ENCODE data around the gene CYP2A6. TPM values are rescaled to one million over a fixed set of nuclear protein-coding genes. Genes with fewer than 3 reads are reported as not detected.
"Not testable (repeated sequence)": the region's sequence is repeated elsewhere in the genome, so short reads cannot be mapped to it uniquely, and the experiment has no call there.

The CYP2A6 gene
- total RNA-seq, 2 experiments from 2014 or later = not detected

DNA sequence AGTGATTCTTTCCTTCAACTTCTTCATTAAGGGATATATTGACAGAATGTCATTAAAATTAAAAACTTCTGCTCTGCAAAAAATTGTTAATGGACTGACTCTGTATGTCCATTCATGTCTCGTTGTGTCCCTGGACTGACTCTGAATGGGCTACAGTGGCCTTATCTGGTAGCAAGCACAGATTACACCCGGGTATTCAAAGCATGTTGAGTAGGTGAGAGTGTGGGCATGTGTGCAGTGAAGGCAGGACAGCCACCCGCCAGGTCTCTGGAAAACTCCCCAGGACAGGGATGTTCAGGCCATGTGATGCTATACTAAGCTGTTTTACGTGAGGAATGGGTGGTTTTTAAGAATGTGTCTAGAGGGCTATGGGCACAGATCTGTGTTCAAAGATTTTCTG, 24.6 kb upstream of the CYP2A6 start:
- ATAC-seq; POLR2A ChIA-PET; DNase-seq; H3K9me3 Mint-ChIP-seq (ENCODE audit: low read depth); H3K36me3 Mint-ChIP-seq (ENCODE audit: low read depth); H3K4me1 Mint-ChIP-seq: not testable (repeated sequence)
- CTCF ChIA-PET = interaction anchor here (1.0 kb wide), 1 partner anchor 269 kb away, joined by 3 read pairs; no protein-coding TSS in a partner anchor
- peaks cover 29% of the 10 kb centered on the region for H3K27me3 Mint-ChIP-seq
- peak overlapping the region; percentile 55 for H3K4me3 Mint-ChIP-seq
- H3K27ac Mint-ChIP-seq = peak overlapping the region; percentile 72
- intact Hi-C loops (cut with DNase I, micrococcal nuclease) = loop anchor here (1.0 to 5.0 kb wide), 3 partner anchors 32 to 185 kb away; partner anchors contain the start of gene NUMBL (in 1 of the 2)

DNA sequence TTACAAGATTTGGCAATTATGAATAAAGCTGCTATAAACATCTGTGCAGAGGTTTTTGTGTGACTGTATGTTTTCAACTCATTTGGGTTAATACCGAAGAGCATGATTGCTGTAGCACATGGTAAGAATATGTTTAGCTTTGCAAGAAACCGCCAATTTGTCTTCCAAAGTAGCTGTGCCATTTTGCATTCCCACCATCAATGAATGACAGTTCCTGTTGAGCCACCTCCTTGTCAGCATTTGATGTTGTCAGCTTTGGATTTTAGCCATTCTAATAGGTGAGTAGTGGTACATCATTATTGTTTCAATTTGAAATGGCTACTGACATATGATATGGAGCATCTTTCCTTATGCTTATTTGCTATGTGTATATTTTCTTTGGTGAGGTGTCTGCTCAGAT, 23.6 kb upstream of the CYP2A6 start:
- ATAC-seq; H3K36me3 Mint-ChIP-seq (ENCODE audit: low read depth); H3K9me3 Mint-ChIP-seq (ENCODE audit: low read depth); POLR2A ChIA-PET; intact Hi-C loops (cut with DNase I, micrococcal nuclease); H3K4me3 Mint-ChIP-seq; H3K4me1 Mint-ChIP-seq; H3K27ac Mint-ChIP-seq; CTCF ChIA-PET; DNase-seq: not testable (repeated sequence)
- H3K27me3 Mint-ChIP-seq = peaks cover 19% of the 10 kb centered on the region

DNA sequence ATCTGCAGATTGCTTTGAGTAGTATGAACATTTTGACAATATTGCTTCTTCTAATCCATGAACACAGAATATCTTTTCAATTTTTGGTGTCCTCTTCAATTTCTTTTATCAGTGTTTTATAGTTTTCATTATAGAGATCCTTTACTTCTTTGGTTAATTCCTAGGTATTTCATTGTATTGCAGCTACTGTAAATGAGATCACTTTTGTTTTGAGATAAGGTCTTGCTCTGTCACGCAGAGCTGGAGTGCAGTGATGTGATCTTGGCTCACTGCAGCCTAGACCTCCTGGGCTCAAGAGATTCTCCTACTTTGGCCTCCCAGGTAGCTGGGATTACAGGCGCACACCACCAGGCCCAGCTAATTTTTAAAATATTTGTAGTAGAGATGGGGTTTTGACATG, 22.0 kb upstream of the CYP2A6 start:
- Mint-ChIP-seq H3K36me3 (ENCODE audit: low read depth) (no peaks in the 10 kb centered on the region), H3K27me3 (peaks cover 14% of the 10 kb centered on the region), H3K27ac (no peak overlapping the region), H3K4me1 (peaks cover 9% of the 10 kb centered on the region), H3K4me3 (no peak overlapping the region), H3K9me3 (ENCODE audit: low read depth) (no peaks in the 10 kb centered on the region)
- CTCF ChIA-PET = interaction anchor here (1.2 kb wide), 1 partner anchor 34 kb away, joined by 3 read pairs; no protein-coding TSS in a partner anchor
- intact Hi-C loops (cut with DNase I, micrococcal nuclease) = no loop called here
- POLR2A ChIA-PET = no interaction called here
- no peak for DNase-seq
- ATAC-seq = no peak

DNA sequence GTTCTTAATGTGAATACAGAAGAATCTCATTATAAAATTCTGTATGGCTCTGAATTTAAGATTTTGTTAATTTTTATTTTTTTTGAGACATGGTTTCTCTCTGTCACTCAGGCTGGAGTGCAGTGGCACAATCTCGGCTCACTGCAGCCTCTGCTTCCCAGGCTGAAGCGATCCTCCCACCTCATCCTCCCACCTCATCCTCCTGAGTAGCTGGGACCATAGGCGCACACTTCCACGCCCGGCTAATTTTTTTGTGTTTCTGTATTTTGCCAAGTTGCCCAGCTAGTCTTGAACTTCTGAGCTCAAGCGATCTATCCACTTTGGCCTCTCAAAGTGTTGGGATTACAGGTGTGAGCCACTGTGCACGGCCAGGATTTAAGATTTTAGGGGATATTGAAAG, 17.5 kb upstream of the CYP2A6 start:
- no peaks in the 10 kb centered on the region for H3K36me3 Mint-ChIP-seq (ENCODE audit: low read depth)
- CTCF ChIA-PET = no interaction called here
- ATAC-seq = no peak

GRCh38 chr19:40864739-40865496, 14.7 kb upstream of the CYP2A6 start:
- H3K4me3 Mint-ChIP-seq; CTCF ChIA-PET; H3K4me1 Mint-ChIP-seq; ATAC-seq; POLR2A ChIA-PET; DNase-seq; intact Hi-C loops (cut with DNase I, micrococcal nuclease); H3K36me3 Mint-ChIP-seq (ENCODE audit: low read depth); H3K9me3 Mint-ChIP-seq (ENCODE audit: low read depth); H3K27ac Mint-ChIP-seq: not testable (repeated sequence)
- H3K27me3 Mint-ChIP-seq = peaks cover 10% of the 10 kb centered on the region

More for the DNA sequence above, 17.5 kb upstream of the CYP2A6 start:
- Mint-ChIP-seq H3K4me1 (no peaks in the 10 kb centered on the region), H3K4me3 (no peak overlapping the region), H3K27me3 (peaks cover 15% of the 10 kb centered on the region), H3K9me3 (ENCODE audit: low read depth) (no peaks in the 10 kb centered on the region), H3K27ac (no peak overlapping the region)
- intact Hi-C loops (cut with DNase I, micrococcal nuclease) = no loop called here
- no peak for DNase-seq
- POLR2A ChIA-PET = no interaction called here

DNA sequence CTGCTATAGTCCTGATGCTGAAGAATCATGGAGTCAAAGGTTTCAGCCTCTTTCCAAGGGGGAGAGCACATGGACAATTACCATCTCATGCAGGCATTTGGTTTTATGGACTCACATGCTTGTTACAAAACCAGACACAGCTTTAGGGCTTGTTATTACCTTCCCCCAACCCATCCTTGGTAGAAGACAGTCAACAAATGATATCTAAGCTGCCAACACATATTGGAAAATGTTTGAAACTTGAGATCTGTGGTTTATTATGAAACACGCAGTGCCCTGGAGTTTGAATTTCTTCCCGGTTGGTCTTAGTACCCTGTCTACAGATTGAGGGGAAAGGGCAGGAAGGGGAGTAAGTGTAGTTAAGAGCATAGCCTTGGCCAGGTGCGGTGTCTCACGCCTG, 12.5 kb upstream of the CYP2A6 start:
- intact Hi-C loops (cut with DNase I, micrococcal nuclease) = no loop called here
- Mint-ChIP-seq H3K27ac (no peak overlapping the region), H3K4me1 (no peaks in the 10 kb centered on the region)

GRCh38 chr19:40862333-40862732, 12.1 kb upstream of the CYP2A6 start:
- intact Hi-C loops (cut with DNase I, micrococcal nuclease) = no loop called here

More for the DNA sequence above, 12.5 kb upstream of the CYP2A6 start:
- no peak for DNase-seq
- CTCF ChIA-PET = interaction anchor here (0.5 kb wide), 1 partner anchor 114 kb away, joined by 3 read pairs; no protein-coding TSS in a partner anchor
- Mint-ChIP-seq H3K9me3 (ENCODE audit: low read depth) (no peaks in the 10 kb centered on the region), H3K27me3 (peaks cover 10% of the 10 kb centered on the region), H3K4me3 (no peak overlapping the region), H3K36me3 (ENCODE audit: low read depth) (no peaks in the 10 kb centered on the region)
- ATAC-seq = no peak
- POLR2A ChIA-PET = no interaction called here

GRCh38 chr19:40858109-40858508, 7.9 kb upstream of the CYP2A6 start:
- no peak overlapping the region for H3K4me3 Mint-ChIP-seq
- ChIA-PET POLR2A (no interaction called here), CTCF (interaction anchor here (0.6 kb wide), 1 partner anchor 149 kb away, joined by 3 read pairs; no protein-coding TSS in a partner anchor)
- H3K27ac Mint-ChIP-seq = no peak overlapping the region
- DNase-seq (no peak), ATAC-seq (no peak)
- no peaks in the 10 kb centered on the region for H3K36me3 Mint-ChIP-seq (ENCODE audit: low read depth)
- H3K27me3 Mint-ChIP-seq = peaks cover 2% of the 10 kb centered on the region
- H3K4me1 Mint-ChIP-seq = no peaks in the 10 kb centered on the region
- H3K9me3 Mint-ChIP-seq (ENCODE audit: low read depth) = no peaks in the 10 kb centered on the region
- intact Hi-C loops (cut with DNase I, micrococcal nuclease) = no loop called here

More at GRCh38 chr19:40862333-40862732, 12.1 kb upstream of the CYP2A6 start:
- ATAC-seq (no peak), DNase-seq (no peak)
- Mint-ChIP-seq H3K9me3 (ENCODE audit: low read depth) (no peaks in the 10 kb centered on the region), H3K36me3 (ENCODE audit: low read depth) (no peaks in the 10 kb centered on the region), H3K4me1 (no peaks in the 10 kb centered on the region), H3K4me3 (no peak overlapping the region), H3K27ac (no peak overlapping the region), H3K27me3 (peaks cover 10% of the 10 kb centered on the region)
- POLR2A ChIA-PET = no interaction called here
- CTCF ChIA-PET = interaction anchor here (0.5 kb wide), 1 partner anchor 115 kb away, joined by 3 read pairs; no protein-coding TSS in a partner anchor

DNA sequence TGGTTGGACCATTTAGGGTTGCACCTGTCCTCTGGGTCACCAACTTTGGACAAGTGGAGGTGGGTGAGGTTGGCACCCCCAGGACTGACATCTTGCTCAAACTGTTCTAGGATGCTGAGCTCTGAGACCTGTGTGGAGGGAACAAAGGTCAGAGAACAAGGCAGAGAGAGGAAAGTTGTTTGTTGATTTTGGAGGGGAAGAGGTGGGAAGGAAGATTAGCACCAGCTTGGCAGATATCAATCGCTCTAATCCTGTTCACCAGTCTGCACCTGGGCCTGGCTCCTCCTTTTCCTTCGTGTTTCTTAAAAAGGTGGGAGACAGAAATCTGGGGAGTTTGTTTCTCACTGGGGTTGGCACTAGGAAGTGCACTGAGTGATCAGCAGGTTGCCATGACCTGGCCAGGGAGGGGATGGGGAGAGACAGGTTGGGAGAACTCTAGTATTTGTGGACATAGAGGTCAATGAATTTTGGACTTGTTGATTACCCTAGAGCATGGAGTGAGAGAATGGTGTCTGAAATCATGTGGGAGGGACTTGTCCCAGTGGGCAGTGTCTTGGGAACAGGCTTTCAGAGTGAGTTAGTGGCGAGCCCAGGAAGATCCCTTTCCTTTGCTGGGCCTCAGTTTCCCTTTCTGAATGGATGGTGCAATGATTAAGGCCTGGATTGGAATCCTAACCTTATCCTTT, 2.4 kb upstream of the CYP2A6 start:
- POLR2A ChIA-PET; ATAC-seq; CTCF ChIA-PET; intact Hi-C loops (cut with DNase I, micrococcal nuclease); H3K4me3 Mint-ChIP-seq; H3K27ac Mint-ChIP-seq; H3K36me3 Mint-ChIP-seq (ENCODE audit: low read depth); DNase-seq; H3K9me3 Mint-ChIP-seq (ENCODE audit: low read depth): not testable (repeated sequence)
- Mint-ChIP-seq H3K27me3 (peaks cover 28% of the 10 kb centered on the region), H3K4me1 (peaks cover 13% of the 10 kb centered on the region)

GRCh38 chr19:40846722-40847121, 3.5 kb downstream of the CYP2A6 start:
- H3K36me3 Mint-ChIP-seq (ENCODE audit: low read depth); CTCF ChIA-PET; H3K9me3 Mint-ChIP-seq (ENCODE audit: low read depth); POLR2A ChIA-PET; ATAC-seq; H3K27ac Mint-ChIP-seq; DNase-seq; H3K4me3 Mint-ChIP-seq: not testable (repeated sequence)
- H3K4me1 Mint-ChIP-seq = peaks cover 31% of the 10 kb centered on the region
- peaks cover 37% of the 10 kb centered on the region for H3K27me3 Mint-ChIP-seq
- intact Hi-C loops (cut with DNase I, micrococcal nuclease) = loop anchor here (10.0 kb wide), 1 partner anchor 298 kb away; no protein-coding TSS in a partner anchor

- H3K9me3 Mint-ChIP-seq (ENCODE audit: low read depth); CTCF ChIA-PET; H3K36me3 Mint-ChIP-seq (ENCODE audit: low read depth): not testable (repeated sequence)
- peak; percentile 79 for DNase-seq
- Mint-ChIP-seq H3K4me1 (peaks cover 25% of the 10 kb centered on the region), H3K4me3 (peak overlapping the region; percentile 27), H3K27me3 (peaks cover 15% of the 10 kb centered on the region), H3K27ac (peak overlapping the region; percentile 71)
- peak; percentile 100 for ATAC-seq
- intact Hi-C loops (cut with DNase I, micrococcal nuclease) = loop anchor here (1.0 to 10.0 kb wide), 3 partner anchors 32 to 301 kb away; no protein-coding TSS in a partner anchor
- POLR2A ChIA-PET = interaction anchor here (0.6 kb wide), 1 partner anchor 158 kb away, joined by 3 read pairs; no protein-coding TSS in a partner anchor
These were observed 6.6 kb downstream of the CYP2A6 start for GRCh38 chr19:40843653-40844052.

Measured in activated CD4-positive, alpha-beta T cell treated with anti-CD3 and anti-CD28 coated beads for 36 hours (primary cell).